Mucosa of descending colon (tissue), 3 donors: ENCODE results near the gene IL2RA. TPM values are rescaled to one million over a fixed set of nuclear protein-coding genes. Genes with fewer than 3 reads are reported as not detected.

Source experiments
- ATAC-seq: fragments of 200-7000 bp; cut with Tn5 transposase; one replicate; pipeline ENCODE4 v1.9.1; 2020; ENCODE audit warnings: mild to moderate bottlenecking, moderate library complexity
- DNase-seq, 3 donors: peaks; one replicate each; pipeline ENCODE4 v3.0.0-alpha.2; 2020
- H3K36me3 ChIP-seq: fragments of 200-600 bp; one replicate; pipeline ENCODE4 v1.8.0; 2021; ENCODE audit warnings: low read depth, mild to moderate bottlenecking
- H3K4me1 ChIP-seq: fragments of 200-600 bp; one replicate; pipeline ENCODE4 v1.8.0; 2021; ENCODE audit warnings: low read depth, mild to moderate bottlenecking
- H3K4me3 ChIP-seq: fragments of 200-600 bp; one replicate; pipeline ENCODE4 v1.8.0; 2021; ENCODE audit warnings: mild to moderate bottlenecking
- H3K9me3 ChIP-seq: fragments of 200-600 bp; one replicate; pipeline ENCODE4 v1.8.0; 2021; ENCODE audit warnings: mild to moderate bottlenecking
- intact Hi-C, 2 donors: fragments of 100-400 bp; cut with DNase I in 1 of 2; cut with micrococcal nuclease in 1 of 2; formaldehyde crosslinking; loops; one replicate each; pipeline versions ENCODE4 v1.11.0 to v1.11.1; 2022; cut with DNase I, micrococcal nuclease
- total RNA-seq, 3 donors: library from RNA; stranded (reverse); fragmentation: NEBNext Ultra II Directional in 2 of 3; extraction: Animal tissue kit (Norgen Biotek cat#: 25700) in 2 of 3; gene quantifications; one replicate each; pipeline versions ENCODE4 v1.2.1 to v1.2.4, GENCODE V29; 2021 to 2023
- TF ChIP-seq, protein P1 (sequence below): fragments of 200-600 bp; IDR thresholded peaks from one replicate; pipeline ENCODE4 v1.8.0; 2022; ENCODE audit warnings: antibody characterized with exemption, mild to moderate bottlenecking
- donor health status: DM: no; HTN: no; CAD: no; lungs with moderate emphysema.
- donor health status: DM: no; HTN: no; CAD: no.
- donor health status: DM: no; HTN: yes; CAD: no.

The IL2RA gene
- total RNA-seq, 3 donors from 2014 or later: 1.2 to 3.7 (median 2.1) TPM

DNA sequence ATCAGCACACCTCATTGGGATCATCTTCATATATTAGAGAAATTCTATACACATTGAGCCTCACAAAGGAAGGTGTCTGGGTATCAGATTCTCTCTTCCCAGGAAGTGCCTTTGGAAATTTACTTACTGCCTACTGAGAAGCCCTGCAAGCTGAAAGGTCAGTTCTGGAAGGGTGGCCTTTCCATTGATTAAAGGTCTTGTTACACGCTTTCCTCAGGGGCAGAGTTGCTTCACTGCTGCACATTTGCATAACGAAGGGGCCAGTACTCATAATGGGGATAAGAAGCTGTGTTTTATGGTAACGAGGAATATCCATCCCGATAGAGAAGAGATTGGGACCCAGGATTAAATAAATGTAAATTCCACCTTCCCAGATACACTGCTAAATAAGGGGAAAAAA, 65.5 kb downstream of the IL2RA start:
- DNase-seq (no peak), ATAC-seq (no peak)
- H3K4me3 ChIP-seq: no peak overlapping the region
- TF ChIP-seq, protein P1, sequence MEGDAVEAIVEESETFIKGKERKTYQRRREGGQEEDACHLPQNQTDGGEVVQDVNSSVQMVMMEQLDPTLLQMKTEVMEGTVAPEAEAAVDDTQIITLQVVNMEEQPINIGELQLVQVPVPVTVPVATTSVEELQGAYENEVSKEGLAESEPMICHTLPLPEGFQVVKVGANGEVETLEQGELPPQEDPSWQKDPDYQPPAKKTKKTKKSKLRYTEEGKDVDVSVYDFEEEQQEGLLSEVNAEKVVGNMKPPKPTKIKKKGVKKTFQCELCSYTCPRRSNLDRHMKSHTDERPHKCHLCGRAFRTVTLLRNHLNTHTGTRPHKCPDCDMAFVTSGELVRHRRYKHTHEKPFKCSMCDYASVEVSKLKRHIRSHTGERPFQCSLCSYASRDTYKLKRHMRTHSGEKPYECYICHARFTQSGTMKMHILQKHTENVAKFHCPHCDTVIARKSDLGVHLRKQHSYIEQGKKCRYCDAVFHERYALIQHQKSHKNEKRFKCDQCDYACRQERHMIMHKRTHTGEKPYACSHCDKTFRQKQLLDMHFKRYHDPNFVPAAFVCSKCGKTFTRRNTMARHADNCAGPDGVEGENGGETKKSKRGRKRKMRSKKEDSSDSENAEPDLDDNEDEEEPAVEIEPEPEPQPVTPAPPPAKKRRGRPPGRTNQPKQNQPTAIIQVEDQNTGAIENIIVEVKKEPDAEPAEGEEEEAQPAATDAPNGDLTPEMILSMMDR: no peak
- H3K36me3 ChIP-seq: no peaks in the 10 kb centered on the region
- intact Hi-C loops: no loop called here
- no peaks in the 10 kb centered on the region for H3K4me1 ChIP-seq
- peaks cover 4% of the 10 kb centered on the region for H3K9me3 ChIP-seq

DNA sequence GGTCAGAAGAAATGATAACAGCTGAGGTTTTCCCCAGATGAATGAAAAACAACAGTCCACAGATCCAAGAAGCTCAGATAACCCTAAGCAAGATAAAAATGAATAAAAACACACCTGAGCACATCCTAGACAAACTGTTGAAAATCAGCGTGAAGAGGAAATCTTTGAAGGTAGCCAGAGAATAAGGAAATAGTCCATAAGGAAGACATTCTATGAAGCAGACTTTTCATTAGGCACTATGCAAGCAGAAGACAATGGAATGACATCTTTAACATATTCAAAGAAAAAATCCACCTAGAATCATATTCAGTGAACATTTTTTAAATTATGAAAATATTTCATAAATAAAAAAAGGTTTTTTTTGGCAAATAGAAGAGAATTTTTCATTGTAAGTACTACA, 69.8 kb downstream of the IL2RA start:
- TF ChIP-seq, protein P1: no peak
- ATAC-seq (no peak), DNase-seq (no peak)
- intact Hi-C loops: no loop called here
- H3K4me3 ChIP-seq: no peak overlapping the region
- H3K36me3 ChIP-seq: no peaks in the 10 kb centered on the region
- H3K4me1 ChIP-seq: no peaks in the 10 kb centered on the region
- H3K9me3 ChIP-seq: peaks cover 4% of the 10 kb centered on the region

GRCh38 chr10:5991708-5992107, 70.5 kb downstream of the IL2RA start:
- intact Hi-C loops: no loop called here

DNA sequence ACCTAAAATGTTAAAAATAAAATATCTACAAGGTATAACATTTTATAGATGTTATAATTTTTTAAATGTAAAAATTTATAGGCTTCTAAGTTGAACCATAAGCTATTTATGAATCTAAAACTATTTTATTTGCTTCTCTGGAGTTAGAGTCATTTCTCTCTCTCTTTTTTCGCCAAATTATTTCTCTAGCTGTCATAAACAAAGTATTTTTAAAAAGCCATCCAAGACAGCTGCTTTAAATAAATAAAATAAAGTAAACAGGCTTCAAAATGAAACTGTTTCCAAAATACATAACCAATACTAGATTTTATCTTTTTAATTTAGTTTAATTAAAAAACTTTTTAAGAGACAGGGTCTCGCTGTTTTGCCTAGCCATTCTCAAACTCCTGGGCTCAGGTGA, 72.4 kb downstream of the IL2RA start:
- Histone ChIP-seq H3K4me1 (no peaks in the 10 kb centered on the region), H3K36me3 (no peaks in the 10 kb centered on the region), H3K4me3 (no peak overlapping the region), H3K9me3 (peaks cover 4% of the 10 kb centered on the region)
- no peak for DNase-seq
- no peak for ATAC-seq
- TF ChIP-seq, protein P1: no peak
- intact Hi-C loops: no loop called here

More at GRCh38 chr10:5991708-5992107, 70.5 kb downstream of the IL2RA start:
- DNase-seq (no peak), ATAC-seq (no peak)
- TF ChIP-seq, protein P1: no peak
- no peaks in the 10 kb centered on the region for H3K4me1 ChIP-seq
- no peak overlapping the region for H3K4me3 ChIP-seq
- H3K36me3 ChIP-seq: no peaks in the 10 kb centered on the region
- H3K9me3 ChIP-seq: peaks cover 4% of the 10 kb centered on the region

GRCh38 chr10:5988336-5988920, 73.7 kb downstream of the IL2RA start:
- intact Hi-C loops: no loop called here

More at GRCh38 chr10:5988336-5988920, 73.7 kb downstream of the IL2RA start:
- TF ChIP-seq, protein P1: no peak
- no peaks in the 10 kb centered on the region for H3K4me1 ChIP-seq
- ATAC-seq (no peak), DNase-seq (no peak)
- no peak overlapping the region for H3K4me3 ChIP-seq
- H3K9me3 ChIP-seq: peaks cover 4% of the 10 kb centered on the region
- H3K36me3 ChIP-seq: no peaks in the 10 kb centered on the region
